Endothelial cell (in vitro differentiated cells): ENCODE results near the gene LRIG3. TPM values are rescaled to one million over a fixed set of nuclear protein-coding genes. Genes with fewer than 3 reads are reported as not detected.

Source experiments
- DNase-seq: peaks from one replicate; pipeline ENCODE4 v3.0.0; 2021; ENCODE audit warnings: low spot score
- H3K27ac Mint-ChIP-seq: one replicate; pipeline ENCODE4 v1.8.0; 2021; ENCODE audit warnings: mixed read lengths, inconsistent platforms; ENCODE audit not compliant: unreplicated experiment
- H3K27me3 Mint-ChIP-seq: one replicate; pipeline ENCODE4 v1.8.0; 2021; ENCODE audit warnings: mild to moderate bottlenecking, moderate library complexity, mixed read lengths, inconsistent platforms; ENCODE audit not compliant: unreplicated experiment
- H3K36me3 Mint-ChIP-seq: one replicate; pipeline ENCODE4 v1.8.0; 2021; ENCODE audit warnings: mild to moderate bottlenecking, low read depth, mixed read lengths, inconsistent platforms; ENCODE audit not compliant: unreplicated experiment
- H3K4me1 Mint-ChIP-seq: one replicate; pipeline ENCODE4 v1.8.0; 2021; ENCODE audit warnings: mild to moderate bottlenecking, mixed read lengths, inconsistent platforms; ENCODE audit not compliant: unreplicated experiment
- H3K4me3 Mint-ChIP-seq: one replicate; pipeline ENCODE4 v1.8.0; 2021; ENCODE audit warnings: mild to moderate bottlenecking, mixed read lengths, inconsistent platforms; ENCODE audit not compliant: unreplicated experiment
- H3K9me3 Mint-ChIP-seq: one replicate; pipeline ENCODE4 v1.8.0; 2021; ENCODE audit warnings: mixed read lengths, inconsistent platforms; ENCODE audit not compliant: unreplicated experiment
- total RNA-seq: library from RNA; stranded (reverse); fragmentation: NEBNext Ultra II Directional; extraction: Animal tissue kit (Norgen Biotek cat#: 25700); gene quantifications from one replicate; pipeline ENCODE4 v1.2.1, GENCODE V29; 2021; ENCODE audit not compliant: unreplicated experiment
- TF ChIP-seq, protein P1 (sequence below): fragments of 200-600 bp; sonication (generic); IDR thresholded peaks from one replicate; pipeline ENCODE4 v1.5.0; 2021; ENCODE audit warnings: antibody characterized with exemption; ENCODE audit not compliant: unreplicated experiment

LRIG3 gene
- total RNA-seq, 1 donor from 2014 or later, result 103 TPM

DNA sequence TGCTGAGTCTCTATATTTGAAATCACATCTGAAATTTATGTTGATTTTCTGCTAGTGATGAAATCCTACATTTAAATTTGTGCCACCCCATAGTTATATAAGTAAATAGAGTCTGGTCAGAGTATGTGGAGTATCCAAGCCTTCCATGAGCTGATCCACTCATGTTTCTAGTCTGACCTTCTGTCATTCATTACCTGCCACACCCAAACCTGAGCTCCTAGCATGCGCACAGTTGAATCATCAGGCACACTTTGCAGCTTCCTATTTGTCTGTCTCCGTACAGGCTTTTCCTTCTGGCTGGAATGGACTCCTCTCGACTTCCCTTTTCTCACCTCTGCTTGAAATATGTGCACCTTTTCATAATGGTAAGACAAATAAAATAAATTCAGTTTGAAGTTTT, 45.3 kb upstream of the LRIG3 start:
- TF ChIP-seq, protein P1, sequence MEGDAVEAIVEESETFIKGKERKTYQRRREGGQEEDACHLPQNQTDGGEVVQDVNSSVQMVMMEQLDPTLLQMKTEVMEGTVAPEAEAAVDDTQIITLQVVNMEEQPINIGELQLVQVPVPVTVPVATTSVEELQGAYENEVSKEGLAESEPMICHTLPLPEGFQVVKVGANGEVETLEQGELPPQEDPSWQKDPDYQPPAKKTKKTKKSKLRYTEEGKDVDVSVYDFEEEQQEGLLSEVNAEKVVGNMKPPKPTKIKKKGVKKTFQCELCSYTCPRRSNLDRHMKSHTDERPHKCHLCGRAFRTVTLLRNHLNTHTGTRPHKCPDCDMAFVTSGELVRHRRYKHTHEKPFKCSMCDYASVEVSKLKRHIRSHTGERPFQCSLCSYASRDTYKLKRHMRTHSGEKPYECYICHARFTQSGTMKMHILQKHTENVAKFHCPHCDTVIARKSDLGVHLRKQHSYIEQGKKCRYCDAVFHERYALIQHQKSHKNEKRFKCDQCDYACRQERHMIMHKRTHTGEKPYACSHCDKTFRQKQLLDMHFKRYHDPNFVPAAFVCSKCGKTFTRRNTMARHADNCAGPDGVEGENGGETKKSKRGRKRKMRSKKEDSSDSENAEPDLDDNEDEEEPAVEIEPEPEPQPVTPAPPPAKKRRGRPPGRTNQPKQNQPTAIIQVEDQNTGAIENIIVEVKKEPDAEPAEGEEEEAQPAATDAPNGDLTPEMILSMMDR, result no peak

DNA sequence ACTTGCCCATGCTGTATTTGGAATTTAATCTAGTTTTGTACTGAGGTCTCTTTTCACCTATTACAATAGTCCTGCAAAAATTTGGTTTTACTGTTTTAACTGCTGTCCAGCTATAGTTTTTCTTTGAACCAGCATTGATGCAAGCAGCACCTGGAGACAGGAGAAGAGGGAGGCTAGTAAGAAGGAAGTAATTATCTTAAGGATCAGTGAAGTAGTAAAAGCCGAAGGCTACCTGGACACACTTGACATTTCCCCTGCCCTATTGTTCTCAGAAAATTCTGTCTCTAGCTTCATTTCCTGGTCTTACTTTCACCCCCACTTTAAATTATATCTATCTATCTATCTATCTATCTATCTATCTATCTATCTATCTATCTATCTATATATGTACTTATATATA, 43.5 kb upstream of the LRIG3 start:
- Mint-ChIP-seq H3K9me3 (no peaks in the 10 kb centered on the region), H3K4me1 (peaks cover 17% of the 10 kb centered on the region), H3K27me3 (peaks cover 2% of the 10 kb centered on the region), H3K36me3 (no peaks in the 10 kb centered on the region), H3K4me3 (no peak overlapping the region), H3K27ac (no peak overlapping the region)
- DNase-seq, result no peak
- TF ChIP-seq, protein P1, result no peak

More for the DNA sequence above, 45.3 kb upstream of the LRIG3 start:
- Mint-ChIP-seq H3K27me3 (peaks cover 2% of the 10 kb centered on the region), H3K9me3 (no peaks in the 10 kb centered on the region), H3K27ac (no peak overlapping the region), H3K4me3 (no peak overlapping the region), H3K36me3 (no peaks in the 10 kb centered on the region), H3K4me1 (peaks cover 15% of the 10 kb centered on the region)
- DNase-seq, result no peak

DNA sequence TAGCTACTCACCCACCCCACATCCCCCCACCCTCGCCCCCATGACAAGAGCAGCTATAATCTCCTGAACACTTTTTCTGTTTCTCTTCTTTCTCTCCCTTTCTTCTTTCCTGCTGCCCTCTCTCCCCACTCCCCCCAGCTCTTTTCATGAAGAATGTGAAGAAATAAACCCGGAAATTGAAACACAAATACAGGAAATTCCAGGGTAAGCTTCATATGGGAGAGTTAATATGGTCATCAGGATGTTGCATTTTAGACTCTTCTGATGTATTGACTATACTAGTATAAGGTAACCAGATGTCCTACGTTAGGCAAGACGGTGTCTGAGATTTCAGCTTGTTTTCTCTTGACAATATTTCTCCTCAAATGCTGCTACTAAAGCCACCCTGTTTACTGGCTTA, 41.6 kb upstream of the LRIG3 start:
- peaks cover 2% of the 10 kb centered on the region for H3K27me3 Mint-ChIP-seq
- no peak overlapping the region for H3K4me3 Mint-ChIP-seq
- no peaks in the 10 kb centered on the region for H3K9me3 Mint-ChIP-seq
- H3K27ac Mint-ChIP-seq, result no peak overlapping the region
- TF ChIP-seq, protein P1, result no peak
- no peaks in the 10 kb centered on the region for H3K36me3 Mint-ChIP-seq
- peaks cover 17% of the 10 kb centered on the region for H3K4me1 Mint-ChIP-seq
- no peak for DNase-seq

DNA sequence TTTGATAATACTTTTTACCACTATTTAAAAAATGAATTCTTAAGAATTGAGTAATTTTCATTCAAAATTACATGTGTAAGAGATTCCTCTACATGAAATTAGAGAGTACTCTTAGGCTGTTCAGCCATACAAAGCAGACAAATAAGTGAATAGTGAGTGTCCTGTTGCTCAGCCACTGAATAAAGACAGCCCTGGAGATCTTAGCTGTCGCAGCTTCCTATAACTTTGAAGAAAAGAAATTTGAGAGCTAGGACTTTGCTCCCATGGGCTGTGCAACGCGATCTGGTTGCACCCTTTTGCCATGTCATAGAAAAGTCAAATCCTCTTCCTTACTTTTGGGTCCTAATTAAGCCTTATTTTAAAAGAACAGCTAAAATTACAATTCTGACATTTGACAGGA, 40.9 kb upstream of the LRIG3 start:
- DNase-seq, result no peak
- TF ChIP-seq, protein P1, result no peak
- Mint-ChIP-seq H3K36me3 (no peaks in the 10 kb centered on the region), H3K9me3 (no peaks in the 10 kb centered on the region), H3K4me1 (peaks cover 17% of the 10 kb centered on the region), H3K27me3 (peaks cover 2% of the 10 kb centered on the region), H3K4me3 (no peak overlapping the region), H3K27ac (no peak overlapping the region)

DNA sequence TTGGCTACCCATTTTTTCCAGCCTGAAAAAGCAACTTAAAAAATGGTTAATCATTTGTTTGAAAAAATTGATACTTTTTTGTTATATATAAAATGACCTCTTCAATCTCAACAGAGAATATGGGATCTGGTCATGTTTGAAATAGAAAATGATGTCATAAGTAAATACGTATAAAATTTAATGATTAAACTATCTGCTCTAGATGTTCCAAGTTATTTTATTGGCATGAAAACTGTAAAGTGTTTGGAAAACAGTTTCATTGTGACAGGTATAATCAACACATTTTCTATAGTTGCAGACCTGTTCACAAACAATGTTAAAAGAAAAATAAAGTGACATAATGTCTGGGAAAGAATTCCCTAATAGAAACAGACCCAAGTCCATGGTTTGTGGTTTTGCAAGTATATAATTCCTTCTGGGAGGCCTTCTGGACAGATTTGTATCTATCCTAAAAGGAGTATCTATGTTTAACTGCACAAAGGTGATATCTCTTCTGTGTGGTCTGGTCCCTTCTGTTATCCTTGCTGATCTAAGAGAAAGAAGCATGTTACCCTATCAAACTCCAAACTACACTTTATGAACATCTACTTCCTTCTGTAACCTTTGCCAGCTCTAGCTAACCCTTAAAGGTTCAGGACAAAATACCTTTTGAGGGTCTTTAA, 39.5 kb upstream of the LRIG3 start:
- Mint-ChIP-seq H3K9me3 (no peaks in the 10 kb centered on the region), H3K4me3 (no peak overlapping the region), H3K27ac (no peak overlapping the region), H3K4me1 (peaks cover 17% of the 10 kb centered on the region), H3K27me3 (no peaks in the 10 kb centered on the region), H3K36me3 (no peaks in the 10 kb centered on the region)
- TF ChIP-seq, protein P1, result no peak
- DNase-seq, result no peak
